Neural progenitor cell (in vitro differentiated cells): ENCODE results near the gene ZNF618. TPM values are rescaled to one million over a fixed set of nuclear protein-coding genes. Genes with fewer than 3 reads are reported as not detected.

Source experiments
- DNase-seq: peaks from one replicate; pipeline ENCODE4 v3.0.0-alpha.2; 2016; ENCODE audit warnings: low spot score
- H2AFZ ChIP-seq: fragments of 200-600 bp; sonication (generic); replicated peaks from 2 replicates; pipeline ENCODE4 v1.6.1; 2016; ENCODE audit warnings: antibody characterized with exemption
- H3F3A ChIP-seq: fragments of 200-600 bp; sonication (generic); 2 replicates; pipeline ENCODE4 v1.6.1; 2016; ENCODE audit warnings: antibody characterized with exemption, low read depth
- H3K27ac ChIP-seq: fragments of 200-600 bp; sonication (generic); 2 replicates; pipeline ENCODE4 v1.5.1; 2016; ENCODE audit warnings: mild to moderate bottlenecking
- H3K27me3 ChIP-seq: fragments of 200-600 bp; sonication (generic); 2 replicates; pipeline ENCODE4 v1.6.1; 2016; ENCODE audit warnings: mild to moderate bottlenecking, moderate library complexity
- H3K36me3 ChIP-seq: fragments of 200-600 bp; sonication (generic); 2 replicates; pipeline ENCODE4 v1.5.1; 2016
- H3K4me1 ChIP-seq: fragments of 200-600 bp; sonication (generic); 2 replicates; pipeline ENCODE4 v1.6.1; 2016; ENCODE audit warnings: mixed run types
- H3K4me2 ChIP-seq: fragments of 200-600 bp; sonication (generic); 2 replicates; pipeline ENCODE4 v1.6.1; 2016
- H3K4me3 ChIP-seq: fragments of 200-600 bp; sonication (generic); 2 replicates; pipeline ENCODE4 v1.5.1; 2016
- H3K79me2 ChIP-seq: fragments of 200-600 bp; sonication (generic); 2 replicates; pipeline ENCODE4 v1.6.1; 2016; ENCODE audit warnings: low read depth
- H3K9ac ChIP-seq: fragments of 200-600 bp; sonication (generic); 2 replicates; pipeline ENCODE4 v1.6.1; 2016
- H3K9me3 ChIP-seq: fragments of 200-600 bp; sonication (generic); 2 replicates; pipeline ENCODE4 v1.5.1; 2016; ENCODE audit warnings: low read depth
- H4K20me1 ChIP-seq: fragments of 200-600 bp; sonication (generic); 2 replicates; pipeline ENCODE4 v1.6.1; 2016; ENCODE audit warnings: low read depth
- H3K27ac Mint-ChIP-seq: 3 replicates; pipeline ENCODE4 v1.8.0; 2021; ENCODE audit warnings: mixed read lengths
- H3K27me3 Mint-ChIP-seq: 2 replicates; pipeline ENCODE4 v1.8.0; 2022; ENCODE audit warnings: low read depth, mild to moderate bottlenecking, inconsistent platforms, moderate library complexity, mixed read lengths; ENCODE audit not compliant: insufficient read depth
- H3K36me3 Mint-ChIP-seq: 3 replicates; pipeline ENCODE4 v1.8.0; 2021; ENCODE audit warnings: mixed read lengths
- H3K4me1 Mint-ChIP-seq: 3 replicates; pipeline ENCODE4 v1.8.0; 2021; ENCODE audit warnings: mixed read lengths
- H3K4me3 Mint-ChIP-seq: 3 replicates; pipeline ENCODE4 v1.8.0; 2021; ENCODE audit warnings: mild to moderate bottlenecking, moderate library complexity, mixed read lengths
- H3K9me3 Mint-ChIP-seq: 3 replicates; pipeline ENCODE4 v1.8.0; 2020; ENCODE audit warnings: mixed read lengths
- EZH2 ChIP-seq: fragments of 200-600 bp; sonication (generic); IDR thresholded peaks from 2 replicates; pipeline ENCODE4 v1.6.1; 2017; ENCODE audit warnings: antibody characterized with exemption, mild to moderate bottlenecking, moderate library complexity
- EZH2phosphoT487 ChIP-seq: fragments of 200-600 bp; sonication (generic); IDR thresholded peaks from 2 replicates; pipeline ENCODE4 v1.6.1; 2017; ENCODE audit warnings: antibody characterized with exemption
- total RNA-seq: library from RNA; depleted of rRNA; stranded (reverse); fragments of >200 nt; gene quantifications from 2 replicates; pipeline ENCODE4 v1.2.3, GENCODE V29; 2015; ENCODE audit warnings: low replicate concordance
- TF ChIP-seq, protein P1 (sequence below): fragments of 200-600 bp; sonication (generic); IDR thresholded peaks from 2 replicates; pipeline ENCODE4 v1.5.1; 2017; ENCODE audit warnings: antibody characterized with exemption, mild to moderate bottlenecking

Gene ZNF618
- total RNA-seq, 1 donor from 2014 or later, result 10.5 TPM

DNA sequence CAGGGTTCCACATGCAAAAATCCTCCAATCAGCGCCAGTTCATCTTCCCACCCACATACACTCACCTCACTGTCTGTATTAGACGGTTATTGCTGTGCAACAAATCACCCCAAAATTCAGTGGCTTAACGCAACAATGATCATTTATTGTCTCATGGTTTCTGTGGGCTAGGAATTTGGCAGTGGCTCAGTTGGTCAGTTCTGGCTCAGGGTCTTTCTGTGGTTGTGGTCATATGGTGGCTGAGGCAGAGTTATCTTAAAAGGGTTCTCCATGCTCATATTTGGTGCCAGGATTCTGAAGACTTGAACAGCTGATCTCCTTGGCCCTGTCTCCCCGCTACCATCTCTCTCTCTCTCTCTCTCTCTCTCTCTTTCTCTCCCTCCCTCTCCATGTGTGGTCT is 12.9 kb downstream of the ZNF618 start:
- no peak overlapping the region for H2AFZ ChIP-seq
- Mint-ChIP-seq H3K9me3 (peaks cover 40% of the 10 kb centered on the region), H3K27me3 (peaks cover 3% of the 10 kb centered on the region), H3K36me3 (peaks cover 47% of the 10 kb centered on the region), H3K27ac (no peak overlapping the region), H3K4me1 (peaks cover 26% of the 10 kb centered on the region), H3K4me3 (no peak overlapping the region)
- H3K36me3 ChIP-seq, result peaks cover 10% of the 10 kb centered on the region
- DNase-seq, result no peak
- H3K4me2 ChIP-seq, result no peak overlapping the region
- H3K4me3 ChIP-seq, result no peak overlapping the region
- peaks cover 26% of the 10 kb centered on the region for H3K4me1 ChIP-seq
- TF ChIP-seq EZH2phosphoT487 (no peak), EZH2 (no peak)
- TF ChIP-seq, protein P1, sequence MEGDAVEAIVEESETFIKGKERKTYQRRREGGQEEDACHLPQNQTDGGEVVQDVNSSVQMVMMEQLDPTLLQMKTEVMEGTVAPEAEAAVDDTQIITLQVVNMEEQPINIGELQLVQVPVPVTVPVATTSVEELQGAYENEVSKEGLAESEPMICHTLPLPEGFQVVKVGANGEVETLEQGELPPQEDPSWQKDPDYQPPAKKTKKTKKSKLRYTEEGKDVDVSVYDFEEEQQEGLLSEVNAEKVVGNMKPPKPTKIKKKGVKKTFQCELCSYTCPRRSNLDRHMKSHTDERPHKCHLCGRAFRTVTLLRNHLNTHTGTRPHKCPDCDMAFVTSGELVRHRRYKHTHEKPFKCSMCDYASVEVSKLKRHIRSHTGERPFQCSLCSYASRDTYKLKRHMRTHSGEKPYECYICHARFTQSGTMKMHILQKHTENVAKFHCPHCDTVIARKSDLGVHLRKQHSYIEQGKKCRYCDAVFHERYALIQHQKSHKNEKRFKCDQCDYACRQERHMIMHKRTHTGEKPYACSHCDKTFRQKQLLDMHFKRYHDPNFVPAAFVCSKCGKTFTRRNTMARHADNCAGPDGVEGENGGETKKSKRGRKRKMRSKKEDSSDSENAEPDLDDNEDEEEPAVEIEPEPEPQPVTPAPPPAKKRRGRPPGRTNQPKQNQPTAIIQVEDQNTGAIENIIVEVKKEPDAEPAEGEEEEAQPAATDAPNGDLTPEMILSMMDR, result no peak
- H3K79me2 ChIP-seq, result peaks cover 96% of the 10 kb centered on the region
- peaks cover 12% of the 10 kb centered on the region for H3K9me3 ChIP-seq
- H4K20me1 ChIP-seq, result peaks cover 42% of the 10 kb centered on the region
- H3K9ac ChIP-seq, result no peak overlapping the region
- H3K27me3 ChIP-seq, result no peaks in the 10 kb centered on the region
- no peak overlapping the region for H3K27ac ChIP-seq
- peaks cover 20% of the 10 kb centered on the region for H3F3A ChIP-seq

DNA sequence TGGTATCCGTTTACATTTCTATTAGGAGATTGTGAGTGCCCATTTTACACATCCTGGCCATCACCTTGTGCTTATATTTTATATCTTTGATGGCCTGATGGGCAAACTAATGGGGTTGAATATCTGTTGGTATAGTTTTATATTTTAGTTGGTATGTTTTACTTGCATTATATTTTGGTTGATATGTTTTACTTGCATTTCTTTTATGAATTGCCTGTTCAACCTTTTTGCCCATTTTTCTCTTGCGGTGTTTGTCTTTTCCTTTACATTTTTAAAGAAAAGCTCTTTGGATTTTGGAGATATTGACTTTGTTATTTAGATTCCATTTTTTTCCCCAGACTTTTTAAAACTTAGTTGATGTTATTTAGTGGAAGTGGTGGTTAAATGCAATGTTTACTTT is 14.6 kb downstream of the ZNF618 start:
- no peak overlapping the region for H3K4me2 ChIP-seq
- peaks cover 16% of the 10 kb centered on the region for H3K4me1 ChIP-seq
- Mint-ChIP-seq H3K9me3 (peaks cover 48% of the 10 kb centered on the region), H3K4me3 (no peak overlapping the region), H3K4me1 (peaks cover 9% of the 10 kb centered on the region), H3K36me3 (peaks cover 57% of the 10 kb centered on the region), H3K27me3 (peaks cover 3% of the 10 kb centered on the region), H3K27ac (no peak overlapping the region)
- peaks cover 25% of the 10 kb centered on the region for H4K20me1 ChIP-seq
- H3K9ac ChIP-seq, result no peak overlapping the region
- H3K27ac ChIP-seq, result no peak overlapping the region
- DNase-seq, result no peak
- peaks cover 96% of the 10 kb centered on the region for H3K79me2 ChIP-seq
- no peak overlapping the region for H3K4me3 ChIP-seq
- peaks cover 10% of the 10 kb centered on the region for H3K36me3 ChIP-seq
- TF ChIP-seq EZH2phosphoT487 (no peak), EZH2 (no peak)
- TF ChIP-seq, protein P1, result no peak
- no peaks in the 10 kb centered on the region for H3K27me3 ChIP-seq
- peaks cover 12% of the 10 kb centered on the region for H3K9me3 ChIP-seq
- peaks cover 8% of the 10 kb centered on the region for H3F3A ChIP-seq
- no peak overlapping the region for H2AFZ ChIP-seq

DNA sequence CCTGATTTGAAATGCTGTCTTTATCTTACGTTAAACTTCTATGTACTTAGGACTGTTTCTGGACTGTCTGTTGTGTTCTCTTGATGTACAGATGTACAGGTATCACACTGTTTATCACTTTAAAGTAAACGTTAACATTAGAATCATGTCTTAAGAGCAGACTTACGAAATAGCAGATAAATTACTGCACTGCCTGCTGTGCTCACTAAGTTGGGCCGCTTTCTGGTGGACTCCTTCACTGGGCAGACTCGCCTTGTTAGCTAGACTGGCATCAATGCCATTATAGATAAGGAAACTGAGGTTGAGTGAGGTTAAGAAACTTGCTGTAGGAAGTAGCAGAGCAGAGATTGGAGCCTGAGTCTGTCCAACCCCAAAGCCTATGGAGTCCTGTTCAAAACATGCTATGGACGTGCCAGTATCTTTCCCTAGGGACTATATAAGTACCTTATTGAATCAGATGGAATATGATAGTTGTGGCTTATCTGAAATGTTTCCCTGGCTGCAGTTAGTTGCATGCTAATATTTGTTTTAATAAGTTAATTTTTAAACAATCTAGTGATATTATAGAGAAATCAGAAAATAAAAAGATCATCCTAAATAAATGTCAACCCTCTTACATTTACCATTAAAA is 16.9 kb downstream of the ZNF618 start:
- Histone ChIP-seq H3K27ac (no peak overlapping the region), H3K4me3 (no peak overlapping the region), H3F3A (no peaks in the 10 kb centered on the region), H3K9me3 (peaks cover 17% of the 10 kb centered on the region), H3K79me2 (peaks cover 96% of the 10 kb centered on the region), H4K20me1 (peaks cover 2% of the 10 kb centered on the region), H3K27me3 (no peaks in the 10 kb centered on the region), H3K9ac (no peak overlapping the region), H3K4me2 (no peak overlapping the region), H2AFZ (no peak overlapping the region), H3K36me3 (peaks cover 14% of the 10 kb centered on the region), H3K4me1 (no peaks in the 10 kb centered on the region)
- no peak overlapping the region for H3K4me3 Mint-ChIP-seq
- H3K36me3 Mint-ChIP-seq, result peaks cover 62% of the 10 kb centered on the region
- TF ChIP-seq EZH2 (no peak), EZH2phosphoT487 (no peak)
- TF ChIP-seq, protein P1, result no peak
- no peaks in the 10 kb centered on the region for H3K4me1 Mint-ChIP-seq
- H3K27ac Mint-ChIP-seq, result no peak overlapping the region
- H3K9me3 Mint-ChIP-seq, result peaks cover 61% of the 10 kb centered on the region
- no peak for DNase-seq
- peaks cover 3% of the 10 kb centered on the region for H3K27me3 Mint-ChIP-seq
